HG02678 (cell line): ENCODE measurements around the gene BORCS6.

Experiments used
- ATAC-seq: cut with Tn5 transposase; IDR thresholded peaks from one replicate; pipeline ENCODE4 v1.9.1; 2021; ENCODE audit warnings: mild to moderate bottlenecking, moderate library complexity; ENCODE audit not compliant: unreplicated experiment

BORCS6 gene

GRCh38 chr17:8143581-8144400 is 46.2 kb downstream of the BORCS6 start:
- ATAC-seq: no peak

- no peak for ATAC-seq
These were observed 46.9 kb downstream of the BORCS6 start for GRCh38 chr17:8142887-8143580.

- ATAC-seq: no peak
These were observed 47.7 kb downstream of the BORCS6 start for GRCh38 chr17:8142158-8142886.

GRCh38 chr17:8141741-8142140 is 48.2 kb downstream of the BORCS6 start:
- no peak for ATAC-seq

GRCh38 chr17:8141045-8141444 is 48.9 kb downstream of the BORCS6 start:
- no peak for ATAC-seq

GRCh38 chr17:8140065-8141029 is 49.6 kb downstream of the BORCS6 start:
- ATAC-seq: no peak

- ATAC-seq: peak; percentile 88
These were observed 51.2 kb downstream of the BORCS6 start for GRCh38 chr17:8138672-8139371.

- peak; percentile 5 for ATAC-seq
These were observed 51.7 kb downstream of the BORCS6 start for GRCh38 chr17:8138374-8138671.
